Ishikawa (cell line): ENCODE data around the gene PLN.

Experiments
- CEBPB ChIP-seq: IDR thresholded peaks from 2 replicates; pipeline ENCODE4 v1.6.1; 2012
- CREB1 ChIP-seq: IDR thresholded peaks from 2 replicates; pipeline ENCODE4 v1.6.1; 2012; ENCODE audit warnings: low read depth
- EGR1 ChIP-seq: IDR thresholded peaks from 2 replicates; pipeline ENCODE4 v1.6.1; 2012
- EP300 ChIP-seq: IDR thresholded peaks from 2 replicates; pipeline ENCODE4 v1.6.1; 2012; ENCODE audit warnings: borderline replicate concordance
- FOXM1 ChIP-seq: IDR thresholded peaks from 2 replicates; pipeline ENCODE4 v1.6.1; 2012; ENCODE audit warnings: low read depth, borderline replicate concordance
- NFIC ChIP-seq: IDR thresholded peaks from 2 replicates; pipeline ENCODE4 v1.6.1; 2012
- RAD21 ChIP-seq: IDR thresholded peaks from 2 replicates; pipeline ENCODE4 v1.6.1; 2012; ENCODE audit warnings: low read depth
- TAF1 ChIP-seq: IDR thresholded peaks from 2 replicates; pipeline ENCODE4 v1.6.1; 2012; ENCODE audit warnings: low read depth, mild to moderate bottlenecking
- TCF12 ChIP-seq: IDR thresholded peaks from 2 replicates; pipeline ENCODE4 v1.6.1; 2012; ENCODE audit warnings: low read depth
- TEAD4 ChIP-seq: IDR thresholded peaks from 2 replicates; pipeline ENCODE4 v1.6.1; 2012
- YY1 ChIP-seq: IDR thresholded peaks from 2 replicates; pipeline ENCODE4 v1.6.1; 2012; ENCODE audit warnings: low read depth
- ZBTB7A ChIP-seq: IDR thresholded peaks from 2 replicates; pipeline ENCODE4 v1.6.1; 2012; ENCODE audit warnings: low read depth
- TF ChIP-seq, protein P1 (sequence below): IDR thresholded peaks from 2 replicates; pipeline ENCODE4 v1.6.1; 2012
- TF ChIP-seq, protein P2 (sequence below): IDR thresholded peaks from 2 replicates; pipeline ENCODE4 v1.6.1; 2012
- TF ChIP-seq, protein P3 (sequence below): IDR thresholded peaks from 2 replicates; pipeline ENCODE4 v1.6.1; 2012; ENCODE audit warnings: low read depth, mild to moderate bottlenecking

Gene PLN

DNA sequence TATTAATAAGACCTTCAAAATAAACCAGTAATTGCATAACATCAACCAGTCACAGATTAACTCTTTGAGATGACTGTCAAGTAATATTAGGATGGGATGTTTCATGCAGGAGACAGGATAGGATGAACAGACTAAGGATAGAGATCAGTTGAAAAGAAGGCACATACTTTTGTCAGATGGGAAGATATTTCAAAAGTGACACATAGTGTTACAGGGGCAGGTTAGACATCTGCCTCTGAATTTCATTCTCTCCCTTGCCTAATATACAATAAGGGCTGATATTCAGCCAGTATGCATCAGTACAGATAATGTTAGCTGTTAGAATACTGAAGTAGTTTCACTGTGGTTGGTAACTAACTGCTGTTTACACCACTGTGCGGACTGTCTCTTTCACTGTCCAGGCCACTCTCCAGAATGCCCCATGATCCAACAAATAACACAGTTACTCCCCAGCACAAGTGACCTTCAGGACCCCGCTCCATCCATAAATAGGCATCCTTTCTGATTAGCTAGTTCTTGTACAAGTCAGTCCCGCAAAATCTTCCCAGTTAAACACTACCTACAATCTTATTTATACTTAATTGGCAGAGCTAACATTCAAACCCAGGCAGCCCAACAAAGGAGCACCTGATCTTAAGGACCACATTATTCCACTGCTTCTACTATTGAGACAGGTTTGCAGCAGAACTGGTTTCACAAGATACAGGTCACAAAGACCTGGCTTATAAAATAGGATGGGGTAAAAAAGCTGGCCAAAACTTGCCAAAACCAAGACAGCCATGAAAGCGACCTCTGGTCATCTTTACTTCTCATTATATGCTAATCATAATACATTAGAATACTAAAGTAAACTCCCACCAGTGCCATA, 21.9 kb upstream of the PLN start:
- TF ChIP-seq, protein P1, sequence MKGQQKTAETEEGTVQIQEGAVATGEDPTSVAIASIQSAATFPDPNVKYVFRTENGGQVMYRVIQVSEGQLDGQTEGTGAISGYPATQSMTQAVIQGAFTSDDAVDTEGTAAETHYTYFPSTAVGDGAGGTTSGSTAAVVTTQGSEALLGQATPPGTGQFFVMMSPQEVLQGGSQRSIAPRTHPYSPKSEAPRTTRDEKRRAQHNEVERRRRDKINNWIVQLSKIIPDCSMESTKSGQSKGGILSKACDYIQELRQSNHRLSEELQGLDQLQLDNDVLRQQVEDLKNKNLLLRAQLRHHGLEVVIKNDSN: no peak
- TF ChIP-seq TCF12 (no peak), FOXM1 (no peak)

- TF ChIP-seq, protein P1: no peak
- TF ChIP-seq ZBTB7A: no peak
- TF ChIP-seq TEAD4: no peak
- TF ChIP-seq TAF1: no peak
- no peak for TF ChIP-seq EP300
- TF ChIP-seq TCF12: no peak
- TF ChIP-seq RAD21: no peak
- no peak for TF ChIP-seq CEBPB
- no peak for TF ChIP-seq YY1
- TF ChIP-seq NFIC: no peak
- no peak for TF ChIP-seq EGR1
- TF ChIP-seq, protein P2, sequence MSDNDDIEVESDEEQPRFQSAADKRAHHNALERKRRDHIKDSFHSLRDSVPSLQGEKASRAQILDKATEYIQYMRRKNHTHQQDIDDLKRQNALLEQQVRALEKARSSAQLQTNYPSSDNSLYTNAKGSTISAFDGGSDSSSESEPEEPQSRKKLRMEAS: no peak
- TF ChIP-seq FOXM1: no peak
- TF ChIP-seq, protein P3, sequence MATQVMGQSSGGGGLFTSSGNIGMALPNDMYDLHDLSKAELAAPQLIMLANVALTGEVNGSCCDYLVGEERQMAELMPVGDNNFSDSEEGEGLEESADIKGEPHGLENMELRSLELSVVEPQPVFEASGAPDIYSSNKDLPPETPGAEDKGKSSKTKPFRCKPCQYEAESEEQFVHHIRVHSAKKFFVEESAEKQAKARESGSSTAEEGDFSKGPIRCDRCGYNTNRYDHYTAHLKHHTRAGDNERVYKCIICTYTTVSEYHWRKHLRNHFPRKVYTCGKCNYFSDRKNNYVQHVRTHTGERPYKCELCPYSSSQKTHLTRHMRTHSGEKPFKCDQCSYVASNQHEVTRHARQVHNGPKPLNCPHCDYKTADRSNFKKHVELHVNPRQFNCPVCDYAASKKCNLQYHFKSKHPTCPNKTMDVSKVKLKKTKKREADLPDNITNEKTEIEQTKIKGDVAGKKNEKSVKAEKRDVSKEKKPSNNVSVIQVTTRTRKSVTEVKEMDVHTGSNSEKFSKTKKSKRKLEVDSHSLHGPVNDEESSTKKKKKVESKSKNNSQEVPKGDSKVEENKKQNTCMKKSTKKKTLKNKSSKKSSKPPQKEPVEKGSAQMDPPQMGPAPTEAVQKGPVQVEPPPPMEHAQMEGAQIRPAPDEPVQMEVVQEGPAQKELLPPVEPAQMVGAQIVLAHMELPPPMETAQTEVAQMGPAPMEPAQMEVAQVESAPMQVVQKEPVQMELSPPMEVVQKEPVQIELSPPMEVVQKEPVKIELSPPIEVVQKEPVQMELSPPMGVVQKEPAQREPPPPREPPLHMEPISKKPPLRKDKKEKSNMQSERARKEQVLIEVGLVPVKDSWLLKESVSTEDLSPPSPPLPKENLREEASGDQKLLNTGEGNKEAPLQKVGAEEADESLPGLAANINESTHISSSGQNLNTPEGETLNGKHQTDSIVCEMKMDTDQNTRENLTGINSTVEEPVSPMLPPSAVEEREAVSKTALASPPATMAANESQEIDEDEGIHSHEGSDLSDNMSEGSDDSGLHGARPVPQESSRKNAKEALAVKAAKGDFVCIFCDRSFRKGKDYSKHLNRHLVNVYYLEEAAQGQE: no peak
These were observed 20.0 kb upstream of the PLN start for GRCh38 chr6:118528129-118528528.

DNA sequence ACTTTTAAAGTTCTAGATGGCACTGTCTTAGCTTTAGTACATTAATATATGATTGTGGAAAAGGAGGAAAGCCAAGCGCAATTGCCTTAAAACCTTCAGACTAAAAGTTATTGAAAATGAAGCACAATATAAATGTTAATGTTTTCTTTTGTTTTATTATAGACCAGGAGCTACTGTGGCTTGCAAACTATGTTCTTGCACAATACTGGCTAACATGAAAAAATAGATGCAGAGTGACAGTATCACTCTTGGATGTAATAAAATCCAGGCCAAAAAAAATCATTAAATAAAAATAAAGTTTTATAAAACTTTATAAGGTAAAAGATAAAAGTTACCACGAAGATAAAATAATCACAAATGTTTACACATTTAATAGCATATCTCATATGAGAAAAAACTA, 18.3 kb upstream of the PLN start:
- TF ChIP-seq EP300: no peak
- TF ChIP-seq CEBPB: no peak
- TF ChIP-seq TAF1: no peak
- TF ChIP-seq TEAD4: no peak
- no peak for TF ChIP-seq NFIC
- no peak for TF ChIP-seq TCF12
- no peak for TF ChIP-seq FOXM1
- TF ChIP-seq, protein P3: no peak
- no peak for TF ChIP-seq RAD21
- no peak for TF ChIP-seq EGR1
- TF ChIP-seq YY1: no peak
- TF ChIP-seq CREB1: no peak
- TF ChIP-seq, protein P1: no peak
- TF ChIP-seq, protein P2: no peak
- no peak for TF ChIP-seq ZBTB7A

DNA sequence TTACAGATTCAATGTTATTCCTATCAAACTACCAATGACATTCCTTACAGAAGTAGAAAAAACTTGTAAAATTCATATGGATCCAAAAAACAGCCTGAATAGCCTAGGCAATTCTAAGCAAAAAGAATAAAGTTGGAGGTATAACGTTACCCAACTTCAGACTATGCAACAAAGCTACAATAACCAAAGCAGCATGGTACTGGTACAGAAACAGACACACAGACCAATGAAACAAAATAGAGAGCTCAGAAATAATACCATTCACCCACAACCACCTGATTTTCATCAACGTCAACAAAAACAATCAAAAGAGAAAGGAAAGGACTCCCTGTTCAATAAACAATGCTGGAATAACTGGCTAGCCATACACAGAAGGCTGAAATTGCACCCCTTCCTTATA, 17.2 kb upstream of the PLN start:
- TF ChIP-seq, protein P3: no peak
- TF ChIP-seq EP300 (no peak), TAF1 (no peak)
